GM18867 (cell line): ENCODE data around the gene SHC3.
"Not testable (repeated sequence)": the region's sequence is repeated elsewhere in the genome, so short reads cannot be mapped to it uniquely, and the experiment has no call there.

ENCODE experiments used
- ATAC-seq: cut with Tn5 transposase; IDR thresholded peaks from one replicate; pipeline ENCODE4 v1.9.1; 2021; ENCODE audit warnings: mild to moderate bottlenecking, moderate library complexity; ENCODE audit not compliant: unreplicated experiment

The SHC3 gene

GRCh38 chr9:89177944-89178829 lies at the start of gene SHC3:
Gene SHC3 (minus strand): TSS chr9:89178818. CDS start chr9:89178460, 358 bp downstream.
- ATAC-seq = no peak

DNA sequence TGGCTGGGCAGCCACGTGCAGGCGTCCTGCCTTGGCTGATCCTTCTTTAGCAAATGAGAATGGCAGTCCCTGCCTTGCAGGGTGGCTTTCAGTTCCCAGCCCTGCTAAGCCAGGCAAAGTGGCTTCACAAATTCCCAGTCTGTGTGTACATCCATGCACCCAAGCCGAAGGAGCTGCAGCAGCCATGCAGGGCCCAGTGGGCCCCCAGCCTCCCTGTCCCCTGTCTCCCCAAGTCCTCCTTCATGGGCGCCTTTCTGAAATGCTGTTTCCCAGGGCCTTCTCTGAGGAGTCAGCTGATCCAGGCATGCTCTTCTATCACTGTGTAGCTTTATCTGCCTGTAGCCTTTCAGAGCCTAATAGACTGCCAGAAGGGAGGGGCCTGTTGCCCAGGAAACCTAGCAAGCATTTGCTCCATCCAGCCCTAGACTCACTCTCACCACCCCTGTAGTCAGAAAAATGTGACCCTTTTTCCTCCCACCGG lies 47.4 kb upstream of the SHC3 start:
- ATAC-seq = no peak

- ATAC-seq = no peak
Observed at GRCh38 chr9:89225587-89225986, 47.0 kb upstream of the SHC3 start.

GRCh38 chr9:89225036-89225435 lies 46.4 kb upstream of the SHC3 start:
- ATAC-seq = no peak

DNA sequence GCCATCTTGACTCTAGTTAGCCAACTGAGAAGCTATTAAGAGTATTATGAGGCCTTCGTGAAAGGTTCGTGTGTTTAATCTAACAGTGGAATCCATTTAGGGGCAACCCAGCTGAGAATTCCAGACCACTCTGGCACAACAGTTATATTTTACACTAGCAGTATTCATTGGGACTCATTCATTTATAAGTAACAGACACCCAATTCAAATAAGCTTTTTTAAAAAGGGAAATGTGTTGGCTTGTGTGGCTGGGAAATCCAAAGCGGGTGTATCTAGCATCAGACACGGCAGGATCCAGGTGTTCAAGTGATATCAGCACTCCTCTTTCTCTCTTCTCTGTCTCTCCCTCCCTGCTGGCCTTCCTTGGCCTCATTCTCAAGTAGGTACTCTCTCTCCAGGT lies 46.0 kb upstream of the SHC3 start:
- no peak for ATAC-seq

DNA sequence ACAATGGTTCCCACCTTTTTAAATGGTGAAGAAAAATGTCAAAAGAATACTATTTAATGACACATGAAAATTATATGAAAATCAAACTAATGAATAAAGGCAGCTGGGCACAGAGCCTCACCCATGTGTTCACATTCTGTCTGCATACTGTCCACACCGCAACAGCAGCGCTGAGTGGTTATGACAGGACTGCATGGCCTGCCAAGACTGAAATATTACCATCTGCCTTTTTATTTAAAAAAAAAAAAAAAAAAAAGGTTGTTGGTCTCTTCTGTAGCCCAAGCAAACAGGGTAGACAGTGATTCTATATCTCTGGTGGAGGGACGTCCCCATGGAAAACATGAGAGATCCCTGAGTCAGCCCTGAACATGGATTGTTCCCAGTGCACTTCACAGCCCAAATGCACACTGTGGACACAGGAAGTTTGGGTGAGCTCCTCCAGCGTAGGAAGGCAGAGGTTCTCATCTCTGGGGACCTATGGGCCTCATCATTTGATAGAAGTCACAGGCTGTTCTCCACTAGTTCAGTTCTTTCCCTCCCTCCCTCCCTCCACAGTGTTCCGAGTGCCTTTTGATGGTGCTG lies 44.9 kb upstream of the SHC3 start:
- no peak for ATAC-seq

DNA sequence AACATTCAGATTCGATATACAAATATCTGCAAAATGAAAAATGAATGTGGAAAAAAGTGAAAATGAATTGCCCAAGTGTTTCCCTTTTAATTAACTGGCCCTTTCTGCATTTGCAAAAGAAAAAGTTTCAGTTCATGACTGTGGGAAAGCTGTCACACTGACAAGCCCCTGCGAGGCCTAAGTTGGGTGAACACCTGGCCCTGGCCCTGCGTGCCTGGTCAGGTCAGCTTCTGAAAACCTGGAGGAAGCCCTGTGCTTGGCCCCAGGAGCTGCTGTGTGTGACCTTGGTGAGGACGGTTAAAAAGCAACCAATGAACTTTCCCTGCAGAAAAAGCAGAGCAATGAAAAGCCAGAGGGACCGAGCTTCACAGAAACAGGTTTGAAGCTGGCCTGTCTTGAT lies 41.0 kb upstream of the SHC3 start:
- no peak for ATAC-seq

GRCh38 chr9:89218040-89218928 lies 39.7 kb upstream of the SHC3 start:
- no peak for ATAC-seq

DNA sequence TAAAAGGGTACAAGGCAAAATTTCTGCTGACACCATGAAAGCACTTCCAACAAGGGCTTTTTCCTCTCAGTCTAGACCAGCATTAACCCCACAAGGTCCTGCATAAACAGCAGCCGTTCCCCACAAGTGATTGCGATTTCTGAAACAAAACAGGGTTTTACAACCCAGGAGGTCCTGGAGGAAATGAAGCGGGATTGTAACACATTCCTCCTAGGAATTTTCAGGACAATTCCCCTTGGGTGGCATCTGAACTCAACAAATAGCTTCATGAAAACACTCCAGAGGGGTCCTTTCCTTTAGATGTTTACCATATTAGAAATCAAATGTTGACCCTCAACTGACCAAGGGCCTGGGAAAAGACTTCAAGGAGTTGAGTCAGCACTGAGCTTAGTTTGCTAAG lies 36.7 kb upstream of the SHC3 start:
- no peak for ATAC-seq

GRCh38 chr9:89213396-89213880 lies 34.8 kb upstream of the SHC3 start:
- no peak for ATAC-seq

GRCh38 chr9:89212171-89212570 lies 33.6 kb upstream of the SHC3 start:
- no peak for ATAC-seq

GRCh38 chr9:89209311-89209710 lies 30.7 kb upstream of the SHC3 start:
- not testable (repeated sequence) for ATAC-seq

GRCh38 chr9:89207026-89207425 lies 28.4 kb upstream of the SHC3 start:
- ATAC-seq = no peak

- no peak for ATAC-seq
Observed at GRCh38 chr9:89204801-89205200, 26.2 kb upstream of the SHC3 start.

DNA sequence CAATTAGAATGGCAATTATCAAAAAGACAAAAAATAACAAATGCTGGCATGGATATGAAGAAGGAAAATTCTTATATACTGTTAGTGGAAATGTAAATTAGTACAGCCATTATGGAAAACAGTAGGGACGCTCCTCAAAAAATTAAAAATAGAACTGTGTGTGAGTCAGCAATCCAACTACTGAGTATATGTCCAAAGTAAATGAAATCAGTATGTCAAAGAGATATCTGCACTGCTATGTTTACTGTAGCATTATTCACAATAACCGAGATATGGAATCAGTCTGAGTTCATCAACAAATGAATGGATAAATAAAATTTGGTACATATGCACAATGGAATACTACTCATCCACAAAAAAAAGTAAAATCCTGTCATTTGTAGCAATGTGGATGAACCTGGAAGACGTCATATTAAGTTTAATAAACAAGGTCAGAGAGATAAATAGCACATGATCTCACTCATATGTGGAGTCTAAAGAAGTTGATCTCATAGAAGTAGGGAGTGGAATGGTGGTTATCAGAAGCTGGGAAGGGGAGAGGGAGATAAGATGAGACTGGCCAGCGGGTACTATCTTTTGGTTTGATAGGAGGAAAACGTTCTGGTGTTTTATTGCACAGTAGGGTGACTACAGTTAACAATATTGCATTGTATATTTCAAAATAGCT lies 16.6 kb upstream of the SHC3 start:
- no peak for ATAC-seq

DNA sequence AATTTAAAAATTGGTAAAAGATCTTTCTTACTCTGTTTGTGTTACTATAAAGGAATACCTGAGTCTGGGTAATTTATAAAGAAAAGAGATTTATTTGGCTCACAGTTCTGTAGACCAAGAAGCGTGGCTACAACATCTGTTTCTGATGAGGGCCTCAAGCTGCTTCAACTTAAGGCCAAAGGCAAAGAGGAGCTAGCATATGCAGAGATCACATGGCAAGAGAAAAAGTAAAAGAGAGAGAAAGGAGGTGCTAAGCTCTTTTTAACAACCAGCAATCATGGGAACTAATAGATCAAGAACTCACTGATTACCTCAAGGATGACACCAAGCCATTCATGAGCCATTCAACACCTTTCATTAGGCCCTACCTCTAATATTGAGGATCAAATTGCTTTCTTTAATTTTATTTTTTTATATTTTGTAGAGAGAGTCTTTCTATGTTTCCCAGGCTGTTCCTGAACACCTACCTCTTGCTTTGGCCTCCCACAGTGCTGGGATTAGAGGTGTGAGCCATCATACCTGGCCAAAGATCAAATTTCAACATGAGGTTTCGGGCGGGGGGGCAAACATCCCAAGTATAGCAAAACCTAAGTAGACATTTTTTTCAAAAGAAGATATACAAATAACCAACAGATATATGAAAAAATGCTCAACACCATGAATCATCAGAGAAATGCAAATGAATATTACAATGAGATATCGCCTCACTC lies 16.0 kb upstream of the SHC3 start:
- ATAC-seq = no peak

- no peak for ATAC-seq
Observed at GRCh38 chr9:89191004-89191403, 12.4 kb upstream of the SHC3 start.

DNA sequence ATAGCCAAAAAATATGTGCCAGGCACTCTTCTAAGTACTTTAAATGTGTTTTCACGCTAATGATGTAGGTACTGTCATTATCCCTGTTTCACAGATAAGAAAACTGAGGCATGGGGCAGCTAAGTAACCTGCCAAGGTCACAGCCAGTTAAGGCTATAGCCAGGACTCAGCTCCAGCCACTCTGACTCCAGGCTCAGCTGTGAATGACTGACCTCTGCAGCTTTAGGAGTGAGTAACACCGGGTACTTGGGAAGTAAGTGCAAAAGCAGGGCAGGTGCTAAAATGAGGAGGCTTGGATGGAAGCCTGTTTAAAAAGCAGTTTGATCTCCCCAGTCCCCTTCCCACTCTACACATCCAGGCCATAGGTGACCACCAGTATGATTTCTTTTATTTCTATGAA lies 10.6 kb upstream of the SHC3 start:
- no peak for ATAC-seq

DNA sequence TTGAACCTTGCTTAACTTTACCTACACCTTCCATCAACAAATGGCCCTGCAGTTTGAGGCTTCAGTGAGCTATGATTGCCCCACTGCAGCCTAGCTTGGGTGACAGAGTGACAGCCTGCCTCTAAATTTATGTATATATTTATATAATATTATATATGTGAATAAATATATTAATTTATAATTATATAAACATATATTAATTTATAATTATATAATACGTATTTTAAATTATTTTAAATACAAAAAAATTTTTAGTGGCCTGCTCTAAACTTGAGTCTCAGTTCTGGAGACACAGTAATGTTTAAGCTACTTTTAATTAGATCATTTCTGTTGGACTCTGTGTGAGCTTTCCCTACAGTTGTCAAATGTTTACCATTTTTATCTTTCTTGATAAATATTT lies 9.3 kb upstream of the SHC3 start:
- ATAC-seq = no peak

- ATAC-seq = no peak
Observed at GRCh38 chr9:89187541-89187940, 8.9 kb upstream of the SHC3 start.
